Caco-2 (cell line): ENCODE measurements around the gene ARHGAP44. TPM values are rescaled to one million over a fixed set of nuclear protein-coding genes. Genes with fewer than 3 reads are reported as not detected.

ENCODE experiments used
- BruUV-seq: library from RNA; stranded (reverse); fragments of 400-500 nt; replicated peaks from 2 replicates; lab custom pipeline; 2021; lab: Mats Ljungman, UMichigan
- CTCF ChIA-PET: fragments of 300-600 bp; sonication (Branson Sonifier 250); formaldehyde crosslinking; loops from one replicate; lab custom pipeline; 2022; ENCODE audit warnings: antibody characterized with exemption; lab: Charles Lee
- POLR2A ChIA-PET: fragments of 300-600 bp; sonication (Branson Sonifier 250); formaldehyde crosslinking; loops from one replicate; lab custom pipeline; 2022; ENCODE audit warnings: antibody characterized with exemption; lab: Charles Lee
- DNase-seq, 2 experiments: peaks; one replicate each; pipeline versions ENCODE4 v3.0.0 to v3.0.0-alpha.2; 2020 to 2022
- H3K27me3 ChIP-seq: replicated peaks from 2 replicates; pipeline ENCODE4 v1.6.0; 2011; ENCODE audit warnings: low read length; ENCODE audit not compliant: control insufficient read depth, insufficient read depth
- H3K36me3 ChIP-seq: 2 replicates; pipeline ENCODE4 v1.5.1; 2011; ENCODE audit warnings: low read length; ENCODE audit not compliant: control insufficient read depth, insufficient read depth
- H3K4me1 ChIP-seq: fragments of 250-450 bp; sonication (Bioruptor Pico); 2 replicates; pipeline ENCODE4 v1.5.1; 2020; ENCODE audit warnings: mild to moderate bottlenecking
- H3K4me3 ChIP-seq: 2 replicates; pipeline ENCODE4 v1.5.1; 2011; ENCODE audit warnings: low read depth, mild to moderate bottlenecking, control low read depth, low read length
- H3K9me3 ChIP-seq: fragments of 250-450 bp; sonication (Bioruptor Pico); 2 replicates; pipeline ENCODE4 v1.5.1; 2020; ENCODE audit warnings: mild to moderate bottlenecking, moderate library complexity
- H3K27ac Mint-ChIP-seq: one replicate; pipeline ENCODE4 v1.8.0; 2022; ENCODE audit warnings: mixed read lengths; ENCODE audit not compliant: unreplicated experiment
- H3K27me3 Mint-ChIP-seq: one replicate; pipeline ENCODE4 v1.8.0; 2022; ENCODE audit warnings: mixed read lengths; ENCODE audit not compliant: insufficient read depth, unreplicated experiment
- H3K36me3 Mint-ChIP-seq: one replicate; pipeline ENCODE4 v1.8.0; 2022; ENCODE audit warnings: mild to moderate bottlenecking, mixed read lengths; ENCODE audit not compliant: insufficient read depth, unreplicated experiment
- H3K4me1 Mint-ChIP-seq: one replicate; pipeline ENCODE4 v1.8.0; 2022; ENCODE audit warnings: low read depth, mixed read lengths; ENCODE audit not compliant: unreplicated experiment
- H3K4me3 Mint-ChIP-seq: one replicate; pipeline ENCODE4 v1.8.0; 2022; ENCODE audit warnings: mild to moderate bottlenecking, moderate library complexity, mixed read lengths; ENCODE audit not compliant: unreplicated experiment
- H3K9me3 Mint-ChIP-seq: one replicate; pipeline ENCODE4 v1.8.0; 2022; ENCODE audit warnings: mixed read lengths; ENCODE audit not compliant: unreplicated experiment
- CTCF ChIP-seq, 2 experiments: fragments of 200-600 bp in 1 of 2; IDR thresholded peaks; 1 replicate in 1 of 2; 2 replicates in 1 of 2; pipeline versions ENCODE4 v1.5.1 to v1.8.0; 2011 to 2022; ENCODE audit warnings: antibody characterized with exemption in 1 of 2, control low read depth in 1 of 2, inconsistent platforms in 1 of 2, low read depth in 1 of 2, low read length in 1 of 2, mild to moderate bottlenecking in 1 of 2, moderate library complexity in 1 of 2; ENCODE audit not compliant: insufficient read depth in 1 of 2, severe bottlenecking in 1 of 2, unreplicated experiment in 1 of 2
- intact Hi-C: fragments of 100-400 bp; cut with micrococcal nuclease; formaldehyde crosslinking; loops from one replicate; pipeline ENCODE4 v1.10.0; 2022; ENCODE audit not compliant: unreplicated experiment
- total RNA-seq: library from RNA; stranded (reverse); gene quantifications from 2 replicates; pipeline ENCODE4 v1.2.3, GENCODE V29; 2022

ARHGAP44 gene
- total RNA-seq, 1 experiment from 2014 or later = 4.5 TPM

DNA sequence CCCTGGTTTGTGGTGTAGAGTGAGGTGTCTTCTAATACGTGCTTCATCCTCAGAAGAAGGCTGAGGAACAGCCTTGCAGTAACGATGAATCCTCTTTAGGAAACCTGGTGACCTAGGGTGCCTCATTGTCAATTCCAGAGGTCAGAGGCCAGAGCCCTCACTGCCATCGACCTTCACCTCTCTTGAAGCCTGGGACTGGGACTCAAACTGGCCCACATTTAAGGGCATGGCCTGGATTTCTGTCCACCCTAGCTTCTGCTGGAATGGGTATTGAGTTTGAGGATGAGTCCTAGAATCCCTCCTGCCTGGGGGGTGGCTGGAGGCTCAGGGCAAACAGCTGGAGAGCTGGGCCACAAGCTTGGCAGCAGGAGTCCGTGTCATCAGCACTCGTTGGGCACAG lies 189.9 kb downstream of the ARHGAP44 start:
- H3K4me1 Mint-ChIP-seq = no peaks in the 10 kb centered on the region
- TF ChIP-seq CTCF (IDR thresholded peaks at IDR 0.05; ENCODE audit: insufficient read depth in 1 of 2, low read depth in 1 of 2, low read length in 1 of 2, severe bottlenecking in 1 of 2, unreplicated experiment in 1 of 2) = no peak
- CTCF ChIA-PET = no interaction called here

DNA sequence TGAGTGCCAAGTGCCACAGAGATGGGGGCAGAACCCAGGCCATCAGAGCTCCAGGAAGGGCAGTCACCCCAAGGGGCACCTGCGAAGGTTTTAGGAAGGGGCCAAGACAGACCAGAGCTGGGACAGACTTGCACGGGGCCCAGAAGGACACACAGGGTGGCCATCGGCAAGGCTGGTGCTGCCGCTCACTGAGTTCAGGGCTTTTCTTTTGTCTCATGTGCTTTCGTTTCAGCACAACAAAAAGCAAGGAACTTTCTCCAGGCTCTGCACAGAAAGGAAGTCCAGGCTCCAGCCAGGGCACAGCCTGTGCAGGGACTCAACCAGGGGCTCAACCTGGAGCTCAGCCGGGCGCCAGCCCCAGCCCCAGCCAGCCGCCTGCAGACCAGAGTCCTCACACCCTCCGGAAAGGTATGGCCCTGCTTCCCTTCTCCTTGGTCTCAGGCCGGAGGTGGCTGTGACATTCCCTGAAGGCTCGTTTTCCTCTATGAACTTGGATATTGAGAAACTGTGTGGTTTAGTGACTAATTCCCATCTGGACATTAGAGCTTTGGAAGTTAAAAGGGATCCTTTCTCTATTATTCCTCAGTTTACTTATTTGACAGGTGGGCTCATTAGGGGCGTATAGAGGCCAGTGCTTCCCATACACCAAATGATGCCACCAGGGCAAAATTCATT lies 190.7 kb downstream of the ARHGAP44 start:
- H3K36me3 ChIP-seq = no peaks in the 10 kb centered on the region
- POLR2A ChIA-PET = no interaction called here
- H3K4me1 ChIP-seq = no peaks in the 10 kb centered on the region
- H3K27me3 ChIP-seq = no peaks in the 10 kb centered on the region
- Mint-ChIP-seq H3K27ac (no peak overlapping the region), H3K4me3 (no peak overlapping the region), H3K36me3 (no peaks in the 10 kb centered on the region), H3K9me3 (no peaks in the 10 kb centered on the region), H3K4me1 (no peaks in the 10 kb centered on the region), H3K27me3 (no peaks in the 10 kb centered on the region)
- no peak overlapping the region for H3K4me3 ChIP-seq
- no peak for DNase-seq
- H3K9me3 ChIP-seq = no peaks in the 10 kb centered on the region
- no TSS peak for BruUV-seq
- CTCF ChIA-PET = no interaction called here
- intact Hi-C loops = no loop called here
- no peak for TF ChIP-seq CTCF (IDR thresholded peaks at IDR 0.05; ENCODE audit: insufficient read depth in 1 of 2, low read depth in 1 of 2, low read length in 1 of 2, severe bottlenecking in 1 of 2, unreplicated experiment in 1 of 2)

More for the DNA sequence above, 189.9 kb downstream of the ARHGAP44 start:
- H3K27me3 Mint-ChIP-seq = no peaks in the 10 kb centered on the region
- no peaks in the 10 kb centered on the region for H3K27me3 ChIP-seq
- POLR2A ChIA-PET = no interaction called here
- no peaks in the 10 kb centered on the region for H3K9me3 Mint-ChIP-seq
- intact Hi-C loops = no loop called here
- H3K36me3 Mint-ChIP-seq = no peaks in the 10 kb centered on the region
- no peaks in the 10 kb centered on the region for H3K4me1 ChIP-seq
- BruUV-seq = no TSS peak
- H3K9me3 ChIP-seq = no peaks in the 10 kb centered on the region
- no peak overlapping the region for H3K4me3 Mint-ChIP-seq
- H3K27ac Mint-ChIP-seq = no peak overlapping the region
- H3K36me3 ChIP-seq = no peaks in the 10 kb centered on the region
- H3K4me3 ChIP-seq = no peak overlapping the region
- no peak for DNase-seq

DNA sequence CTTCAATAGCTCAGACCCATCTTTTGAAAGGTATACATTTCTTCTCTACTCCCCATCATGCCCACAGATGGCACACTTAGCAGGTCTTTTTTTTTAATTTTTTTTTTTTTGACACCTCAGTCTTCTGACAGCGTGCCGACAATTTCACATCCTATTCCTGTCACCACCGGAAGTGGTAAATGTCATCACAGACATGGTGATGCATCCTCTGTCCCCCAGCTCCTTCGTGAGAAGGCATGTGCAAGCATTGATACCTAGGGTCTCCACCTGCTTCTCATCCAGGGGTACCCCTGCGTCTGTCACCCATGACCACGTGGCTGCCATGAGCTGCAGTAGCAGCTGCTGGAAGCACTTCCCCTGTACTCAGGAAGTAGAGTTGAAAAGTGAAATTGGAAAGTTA lies 192.9 kb downstream of the ARHGAP44 start:
- no peaks in the 10 kb centered on the region for H3K9me3 ChIP-seq
- no TSS peak for BruUV-seq
- H3K4me1 ChIP-seq = no peaks in the 10 kb centered on the region
- ChIA-PET POLR2A (no interaction called here), CTCF (no interaction called here)
- no peaks in the 10 kb centered on the region for H3K4me1 Mint-ChIP-seq
- no peak for DNase-seq
- H3K27me3 Mint-ChIP-seq = no peaks in the 10 kb centered on the region
- no peak overlapping the region for H3K27ac Mint-ChIP-seq
- no peak overlapping the region for H3K4me3 ChIP-seq
- peaks cover 5% of the 10 kb centered on the region for H3K36me3 Mint-ChIP-seq
- no peak for TF ChIP-seq CTCF (IDR thresholded peaks at IDR 0.05; ENCODE audit: insufficient read depth in 1 of 2, low read depth in 1 of 2, low read length in 1 of 2, severe bottlenecking in 1 of 2, unreplicated experiment in 1 of 2)
- H3K4me3 Mint-ChIP-seq = no peak overlapping the region
- no peaks in the 10 kb centered on the region for H3K9me3 Mint-ChIP-seq
- H3K27me3 ChIP-seq = no peaks in the 10 kb centered on the region
- intact Hi-C loops = no loop called here
- H3K36me3 ChIP-seq = no peaks in the 10 kb centered on the region
